Stimulated activated naive CD8-positive, alpha-beta T cell treated with anti-CD3 and anti-CD28 coated beads, Interleukin-15, amount 100 ng/mL, for 72 hours (primary cell): ENCODE results near the gene AFF3.

Experiments
- ATAC-seq: fragments of 150-1000 bp; cut with Tn5 transposase; 2 replicates; pipeline ENCODE4 v1.10.0; 2021; ENCODE audit warnings: mild to moderate bottlenecking, moderate library complexity
- DNase-seq, 2 donors: peaks; one replicate each; pipeline ENCODE4 v3.0.0; 2021 to 2022
- H3K27ac Mint-ChIP-seq, 2 donors: one replicate each; pipeline ENCODE4 v1.8.0; 2022; ENCODE audit warnings: mild to moderate bottlenecking in 2 of 2, mixed read lengths in 2 of 2, moderate library complexity in 2 of 2
- H3K27me3 Mint-ChIP-seq: one replicate; pipeline ENCODE4 v1.8.0; 2022; ENCODE audit warnings: mixed read lengths
- H3K4me1 Mint-ChIP-seq: one replicate; pipeline ENCODE4 v1.8.0; 2022; ENCODE audit warnings: mild to moderate bottlenecking, mixed read lengths
- H3K4me3 Mint-ChIP-seq, 2 donors: one replicate each; pipeline ENCODE4 v1.8.0; 2022; ENCODE audit warnings: mild to moderate bottlenecking in 2 of 2, mixed read lengths in 2 of 2, moderate library complexity in 1 of 2
- H3K9me3 Mint-ChIP-seq, 2 donors: one replicate each; pipeline ENCODE4 v1.8.0; 2022; ENCODE audit warnings: mixed read lengths in 2 of 2

AFF3 gene

GRCh38 chr2:100052650-100053049 lies 89.7 kb downstream of the AFF3 start:
- Mint-ChIP-seq H3K27me3 (peaks cover 11% of the 10 kb centered on the region), H3K9me3 (no peaks in the 10 kb centered on the region), H3K27ac (no peak overlapping the region), H3K4me3 (no peak overlapping the region), H3K4me1 (no peaks in the 10 kb centered on the region)
- ATAC-seq (no peak), DNase-seq (no peak)

- no peaks in the 10 kb centered on the region for H3K9me3 Mint-ChIP-seq
- DNase-seq: no peak
- peaks cover 11% of the 10 kb centered on the region for H3K27me3 Mint-ChIP-seq
Measured at GRCh38 chr2:100051253-100051652, 91.1 kb downstream of the AFF3 start.

GRCh38 chr2:100050685-100051084 lies 91.7 kb downstream of the AFF3 start:
- no peak overlapping the region for H3K27ac Mint-ChIP-seq
- ATAC-seq: no peak

More at GRCh38 chr2:100051253-100051652, 91.1 kb downstream of the AFF3 start:
- Mint-ChIP-seq H3K4me1 (no peaks in the 10 kb centered on the region), H3K27ac (no peak overlapping the region), H3K4me3 (no peak overlapping the region)
- ATAC-seq: no peak

DNA sequence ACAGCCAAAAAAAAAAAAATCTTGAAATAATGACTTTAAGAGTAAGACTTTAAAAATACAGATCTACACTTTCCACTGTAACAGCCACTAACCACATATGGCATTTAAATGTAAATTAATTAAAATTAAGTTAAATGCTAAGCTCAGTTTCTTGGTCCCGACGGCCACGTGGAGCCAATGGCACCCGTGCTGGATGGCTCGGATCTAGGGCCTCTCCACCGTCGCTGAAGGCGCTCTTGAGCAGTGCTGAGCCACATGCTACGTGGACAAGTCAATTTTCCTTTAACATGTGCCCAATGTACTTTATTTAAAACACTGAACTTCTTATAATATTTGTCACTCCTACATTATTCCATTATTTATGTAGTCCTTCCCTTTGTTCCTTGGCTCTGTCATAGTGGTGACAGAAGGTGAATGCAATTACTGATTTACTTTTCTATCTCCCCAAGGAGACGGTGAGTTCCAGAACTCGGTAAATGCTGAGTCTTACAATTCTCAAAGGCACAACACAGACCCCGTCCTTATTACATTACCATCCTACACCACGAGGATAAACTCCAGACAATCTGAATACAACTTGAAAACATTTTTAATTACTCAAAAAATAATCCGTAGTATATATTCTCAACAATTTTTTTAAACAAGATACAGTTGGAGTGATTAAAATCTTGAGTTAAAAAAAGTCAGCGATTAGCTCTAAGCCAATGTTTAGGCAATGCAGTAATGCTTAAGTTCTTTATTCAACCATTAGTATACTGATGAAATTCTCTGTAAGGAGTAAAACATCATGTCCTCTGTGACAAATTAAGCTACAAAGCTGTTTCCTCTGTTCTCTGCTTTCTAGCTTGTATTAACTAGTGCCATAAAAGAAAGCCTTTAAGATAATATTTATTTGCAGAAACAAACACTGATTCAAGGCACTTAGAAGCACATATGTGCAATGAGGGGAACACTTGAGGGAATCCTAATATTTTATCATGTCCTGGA lies 95.1 kb downstream of the AFF3 start:
- DNase-seq: no peak
- Mint-ChIP-seq H3K4me1 (no peaks in the 10 kb centered on the region), H3K9me3 (no peaks in the 10 kb centered on the region), H3K27me3 (peaks cover 11% of the 10 kb centered on the region), H3K27ac (no peak overlapping the region), H3K4me3 (no peak overlapping the region)
- ATAC-seq: no peak

More at GRCh38 chr2:100050685-100051084, 91.7 kb downstream of the AFF3 start:
- Mint-ChIP-seq H3K4me1 (no peaks in the 10 kb centered on the region), H3K4me3 (no peak overlapping the region), H3K27me3 (peaks cover 11% of the 10 kb centered on the region), H3K9me3 (no peaks in the 10 kb centered on the region)
- DNase-seq: no peak

- DNase-seq (no peak), ATAC-seq (no peak)
- H3K4me1 Mint-ChIP-seq: no peaks in the 10 kb centered on the region
- H3K9me3 Mint-ChIP-seq: no peaks in the 10 kb centered on the region
- H3K27ac Mint-ChIP-seq: no peak overlapping the region
- H3K4me3 Mint-ChIP-seq: no peak overlapping the region
- no peaks in the 10 kb centered on the region for H3K27me3 Mint-ChIP-seq
Measured at GRCh38 chr2:100045000-100045399, 97.4 kb downstream of the AFF3 start.

- Mint-ChIP-seq H3K9me3 (no peaks in the 10 kb centered on the region), H3K27ac (no peak overlapping the region), H3K4me3 (no peak overlapping the region), H3K27me3 (no peaks in the 10 kb centered on the region), H3K4me1 (no peaks in the 10 kb centered on the region)
- ATAC-seq (no peak), DNase-seq (no peak)
Measured at GRCh38 chr2:100043891-100044255, 98.5 kb downstream of the AFF3 start.

DNA sequence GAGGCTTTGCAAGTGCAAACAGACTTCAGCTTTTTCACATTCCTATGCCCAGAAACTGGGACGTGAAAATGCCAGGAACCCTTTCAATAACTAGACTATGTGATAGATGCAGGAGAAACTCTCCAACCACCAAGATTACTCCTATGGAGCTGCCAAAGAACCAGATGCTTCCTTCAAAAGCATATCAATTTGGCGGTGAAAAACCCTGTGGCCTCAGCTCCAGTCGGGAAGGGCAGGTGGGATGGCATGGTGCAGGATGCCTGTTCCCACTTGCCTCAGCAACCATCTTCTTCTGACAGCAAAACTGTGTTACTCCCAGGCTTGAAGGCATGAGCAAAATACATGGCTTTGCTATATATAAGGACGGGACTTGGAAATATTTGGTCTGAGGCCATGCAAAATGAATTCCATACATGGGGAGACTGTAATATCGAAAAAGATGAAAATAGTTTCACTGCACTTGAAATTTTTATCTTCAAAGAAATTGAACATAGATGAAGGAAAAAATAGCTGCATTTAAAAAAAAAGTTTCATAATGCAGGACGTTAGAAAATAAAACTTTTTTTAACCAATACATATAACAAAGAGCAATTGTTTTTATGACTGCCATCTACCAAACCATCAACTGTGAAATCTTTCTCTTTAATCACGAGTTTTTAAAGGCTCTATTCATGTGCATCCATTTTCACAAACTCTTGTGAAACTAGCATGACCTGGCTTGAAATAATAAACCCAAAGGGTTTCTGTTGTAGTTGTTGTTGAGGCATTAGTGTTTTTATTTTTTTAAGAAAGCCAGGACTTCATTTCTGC lies 99.1 kb downstream of the AFF3 start:
- Mint-ChIP-seq H3K27me3 (no peaks in the 10 kb centered on the region), H3K4me3 (no peak overlapping the region), H3K27ac (no peak overlapping the region), H3K4me1 (no peaks in the 10 kb centered on the region), H3K9me3 (no peaks in the 10 kb centered on the region)
- ATAC-seq (no peak), DNase-seq (no peak)

- H3K9me3 Mint-ChIP-seq: no peaks in the 10 kb centered on the region
- ATAC-seq (no peak), DNase-seq (no peak)
- no peak overlapping the region for H3K4me3 Mint-ChIP-seq
- H3K4me1 Mint-ChIP-seq: no peaks in the 10 kb centered on the region
- H3K27ac Mint-ChIP-seq: no peak overlapping the region
- no peaks in the 10 kb centered on the region for H3K27me3 Mint-ChIP-seq
Measured at GRCh38 chr2:100042562-100042961, 99.8 kb downstream of the AFF3 start.

DNA sequence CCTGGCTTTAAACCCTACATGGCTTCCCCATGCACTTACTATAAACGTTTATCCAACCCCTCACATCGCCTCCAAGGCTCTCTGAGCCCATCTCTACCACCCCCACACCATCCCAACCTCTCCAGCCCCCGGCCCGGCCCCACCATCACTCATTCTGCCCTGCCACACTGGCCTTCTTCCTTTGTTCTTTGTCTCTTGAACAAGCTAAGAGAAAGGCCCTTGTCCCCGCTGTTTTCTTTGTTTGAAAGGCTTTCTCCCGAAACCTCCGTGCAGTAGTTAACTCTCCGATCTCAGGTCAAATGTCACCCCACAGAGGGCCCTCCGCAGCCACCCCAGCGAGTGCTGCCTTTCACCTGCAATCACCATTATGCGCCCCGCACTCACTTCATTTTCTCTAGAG lies 100.4 kb downstream of the AFF3 start:
- no peaks in the 10 kb centered on the region for H3K9me3 Mint-ChIP-seq
- H3K4me3 Mint-ChIP-seq: no peak overlapping the region
- H3K27ac Mint-ChIP-seq: no peak overlapping the region
- no peaks in the 10 kb centered on the region for H3K27me3 Mint-ChIP-seq
- H3K4me1 Mint-ChIP-seq: no peaks in the 10 kb centered on the region
- no peak for ATAC-seq
- no peak for DNase-seq

- DNase-seq: no peak
- H3K4me1 Mint-ChIP-seq: no peaks in the 10 kb centered on the region
Measured at GRCh38 chr2:100041385-100041784, 101.0 kb downstream of the AFF3 start.

GRCh38 chr2:100040906-100041305 lies 101.5 kb downstream of the AFF3 start:
- DNase-seq (no peak), ATAC-seq (no peak)
- Mint-ChIP-seq H3K27me3 (peaks cover 5% of the 10 kb centered on the region), H3K4me1 (no peaks in the 10 kb centered on the region), H3K4me3 (no peak overlapping the region), H3K9me3 (no peaks in the 10 kb centered on the region), H3K27ac (no peak overlapping the region)

More at GRCh38 chr2:100041385-100041784, 101.0 kb downstream of the AFF3 start:
- Mint-ChIP-seq H3K27ac (no peak overlapping the region), H3K9me3 (no peaks in the 10 kb centered on the region), H3K27me3 (peaks cover under 1% of the 10 kb centered on the region), H3K4me3 (no peak overlapping the region)
- ATAC-seq: no peak

DNA sequence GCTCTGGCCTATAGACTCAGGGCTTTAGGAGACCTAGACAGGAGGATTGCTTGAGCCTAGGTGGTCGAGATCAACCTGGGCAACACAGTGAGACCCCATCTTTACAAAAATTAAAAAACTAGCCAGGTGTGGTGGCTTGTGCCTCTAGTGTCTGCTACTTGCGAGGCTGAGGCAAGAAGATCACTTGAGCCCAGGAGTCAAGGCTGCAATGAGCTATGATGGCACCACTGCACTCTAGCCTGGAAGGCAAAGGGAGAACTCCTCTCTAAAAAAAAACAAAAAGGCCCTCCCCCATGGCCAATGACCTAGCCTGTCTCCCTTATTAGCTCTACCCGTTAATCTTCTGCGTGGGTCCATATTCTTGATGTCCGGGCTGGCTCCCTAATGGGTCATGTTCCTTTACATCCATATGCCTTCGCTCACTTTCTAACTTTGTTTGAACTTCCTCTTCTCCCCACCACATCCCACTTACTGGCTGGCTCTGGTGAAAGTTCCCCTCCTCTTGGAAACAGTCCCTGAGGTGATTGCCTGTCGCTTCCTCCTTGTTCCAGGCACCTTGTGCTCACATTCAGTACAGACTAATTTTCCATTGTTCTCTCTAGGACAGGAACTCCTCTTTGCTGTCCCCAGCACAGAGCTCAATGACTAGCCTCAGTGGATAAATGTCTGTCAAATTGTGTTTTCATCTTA lies 103.0 kb downstream of the AFF3 start:
- ATAC-seq (no peak), DNase-seq (no peak)
- Mint-ChIP-seq H3K4me1 (no peaks in the 10 kb centered on the region), H3K27me3 (peaks cover 8% of the 10 kb centered on the region), H3K4me3 (no peak overlapping the region), H3K9me3 (no peaks in the 10 kb centered on the region), H3K27ac (no peak overlapping the region)

GRCh38 chr2:100038011-100038410 lies 104.4 kb downstream of the AFF3 start:
- no peaks in the 10 kb centered on the region for H3K4me1 Mint-ChIP-seq
- no peak overlapping the region for H3K4me3 Mint-ChIP-seq

GRCh38 chr2:100036793-100037192 lies 105.6 kb downstream of the AFF3 start:
- Mint-ChIP-seq H3K4me3 (no peak overlapping the region), H3K27ac (no peak overlapping the region), H3K4me1 (no peaks in the 10 kb centered on the region), H3K27me3 (peaks cover 8% of the 10 kb centered on the region), H3K9me3 (no peaks in the 10 kb centered on the region)
- DNase-seq (no peak), ATAC-seq (no peak)

More at GRCh38 chr2:100038011-100038410, 104.4 kb downstream of the AFF3 start:
- H3K27ac Mint-ChIP-seq: no peak overlapping the region
- no peaks in the 10 kb centered on the region for H3K9me3 Mint-ChIP-seq
- H3K27me3 Mint-ChIP-seq: peaks cover 8% of the 10 kb centered on the region
- ATAC-seq (no peak), DNase-seq (no peak)

- Mint-ChIP-seq H3K27me3 (peaks cover 8% of the 10 kb centered on the region), H3K27ac (no peak overlapping the region), H3K4me3 (no peak overlapping the region), H3K4me1 (no peaks in the 10 kb centered on the region), H3K9me3 (no peaks in the 10 kb centered on the region)
- no peak for DNase-seq
- ATAC-seq: no peak
Measured at GRCh38 chr2:100036026-100036425, 106.4 kb downstream of the AFF3 start.
